ENCODE results near the gene PPFIBP2.

The PPFIBP2 gene

GRCh38 chr11:7665473-7666291 lies 151.9 kb downstream of the PPFIBP2 start:
- ChIA-PET POLR2A (no interaction called here), CTCF (interaction anchor here (0.6 to 3.5 kb wide), 50 partner anchors 8 to 1184 kb away, joined by 3 to 25 read pairs (median 4); partner anchors contain the start of genes ARFIP2, PPFIBP2 and TIMM10B)
- peak; percentile 92 for DNase-seq (ENCODE audit: extremely low spot score)
- TF ChIP-seq, protein P1, sequence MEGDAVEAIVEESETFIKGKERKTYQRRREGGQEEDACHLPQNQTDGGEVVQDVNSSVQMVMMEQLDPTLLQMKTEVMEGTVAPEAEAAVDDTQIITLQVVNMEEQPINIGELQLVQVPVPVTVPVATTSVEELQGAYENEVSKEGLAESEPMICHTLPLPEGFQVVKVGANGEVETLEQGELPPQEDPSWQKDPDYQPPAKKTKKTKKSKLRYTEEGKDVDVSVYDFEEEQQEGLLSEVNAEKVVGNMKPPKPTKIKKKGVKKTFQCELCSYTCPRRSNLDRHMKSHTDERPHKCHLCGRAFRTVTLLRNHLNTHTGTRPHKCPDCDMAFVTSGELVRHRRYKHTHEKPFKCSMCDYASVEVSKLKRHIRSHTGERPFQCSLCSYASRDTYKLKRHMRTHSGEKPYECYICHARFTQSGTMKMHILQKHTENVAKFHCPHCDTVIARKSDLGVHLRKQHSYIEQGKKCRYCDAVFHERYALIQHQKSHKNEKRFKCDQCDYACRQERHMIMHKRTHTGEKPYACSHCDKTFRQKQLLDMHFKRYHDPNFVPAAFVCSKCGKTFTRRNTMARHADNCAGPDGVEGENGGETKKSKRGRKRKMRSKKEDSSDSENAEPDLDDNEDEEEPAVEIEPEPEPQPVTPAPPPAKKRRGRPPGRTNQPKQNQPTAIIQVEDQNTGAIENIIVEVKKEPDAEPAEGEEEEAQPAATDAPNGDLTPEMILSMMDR (IDR thresholded peaks at IDR 0.05; ENCODE audit: control extremely low read depth, extremely low read depth, low read depth, missing control alignments), result peak; percentile 91

- CTCF ChIA-PET, result interaction anchor here (0.6 to 3.5 kb wide), 30 partner anchors 10 to 573 kb away, joined by 3 to 25 read pairs (median 4); partner anchors contain the start of gene PPFIBP2
- DNase-seq (ENCODE audit: extremely low spot score), result no peak
Measured at GRCh38 chr11:7666292-7666866, 152.6 kb downstream of the PPFIBP2 start.

GRCh38 chr11:7667460-7667859 lies 153.7 kb downstream of the PPFIBP2 start:
- ChIA-PET POLR2A (no interaction called here), CTCF (interaction anchor here (0.9 to 3.5 kb wide), 10 partner anchors 11 to 570 kb away, joined by 3 to 25 read pairs (median 4); no protein-coding TSS in a partner anchor)
- TF ChIP-seq, protein P1 (IDR thresholded peaks at IDR 0.05; ENCODE audit: control extremely low read depth, extremely low read depth, low read depth, missing control alignments), result no peak
- no peak for DNase-seq (ENCODE audit: extremely low spot score)

More at GRCh38 chr11:7666292-7666866, 152.6 kb downstream of the PPFIBP2 start:
- POLR2A ChIA-PET, result no interaction called here
- TF ChIP-seq, protein P1 (IDR thresholded peaks at IDR 0.05; ENCODE audit: control extremely low read depth, extremely low read depth, low read depth, missing control alignments), result no peak

DNA sequence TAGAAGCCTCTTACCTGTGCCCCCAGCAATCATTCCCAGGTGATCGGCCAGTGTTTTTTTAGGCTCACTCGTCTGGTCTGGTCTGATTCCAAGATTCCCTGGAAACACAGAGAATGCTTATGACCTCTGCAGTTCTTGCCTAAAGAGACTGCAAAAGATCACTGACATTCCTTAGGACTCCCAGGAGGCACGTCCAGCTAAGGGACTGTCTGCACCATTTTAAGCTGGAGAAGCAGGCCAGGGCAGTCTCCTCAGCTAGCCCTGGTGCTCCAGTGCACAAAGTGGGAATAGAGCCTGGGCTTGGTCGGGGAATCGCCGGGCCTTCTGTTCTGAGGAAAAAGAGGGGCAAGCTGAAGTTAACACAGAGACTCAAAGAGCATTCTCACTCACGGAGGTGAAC lies 154.7 kb downstream of the PPFIBP2 start:
- ChIA-PET POLR2A (no interaction called here), CTCF (interaction anchor here (1.1 to 1.6 kb wide), 5 partner anchors 12 to 571 kb away, joined by 4 to 7 read pairs (median 5); no protein-coding TSS in a partner anchor)
- TF ChIP-seq, protein P1 (IDR thresholded peaks at IDR 0.05; ENCODE audit: control extremely low read depth, extremely low read depth, low read depth, missing control alignments), result no peak
- no peak for DNase-seq (ENCODE audit: extremely low spot score)

DNA sequence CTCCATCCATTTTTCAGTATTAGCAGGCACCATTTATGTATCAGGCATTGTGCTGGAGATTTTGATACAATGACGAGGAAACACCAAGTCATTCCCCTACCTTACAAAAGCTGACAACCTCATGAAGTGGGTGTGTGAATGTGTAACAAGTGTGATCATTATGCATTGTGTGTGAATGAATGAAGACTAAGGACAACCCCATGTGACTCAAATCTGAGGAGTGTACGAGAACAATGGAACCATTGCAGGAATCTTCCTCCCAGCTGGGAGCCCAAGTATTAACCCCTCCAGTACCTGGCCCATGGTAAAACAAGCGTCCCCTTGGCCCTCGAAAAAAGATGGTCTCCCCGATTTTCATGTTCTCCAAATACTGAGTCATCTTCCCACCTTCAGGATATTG lies 155.1 kb downstream of the PPFIBP2 start:
- TF ChIP-seq, protein P1 (IDR thresholded peaks at IDR 0.05; ENCODE audit: control extremely low read depth, extremely low read depth, low read depth, missing control alignments), result no peak
- no peak for DNase-seq (ENCODE audit: extremely low spot score)
- CTCF ChIA-PET, result interaction anchor here (0.8 to 2.0 kb wide), 9 partner anchors 12 to 570 kb away, joined by 3 to 7 read pairs (median 4); no protein-coding TSS in a partner anchor
- POLR2A ChIA-PET, result no interaction called here

- DNase-seq (ENCODE audit: extremely low spot score), result no peak
- TF ChIP-seq, protein P1 (IDR thresholded peaks at IDR 0.05; ENCODE audit: control extremely low read depth, extremely low read depth, low read depth, missing control alignments), result no peak
- ChIA-PET POLR2A (no interaction called here), CTCF (interaction anchor here (0.7 to 4.3 kb wide), 10 partner anchors 14 to 318 kb away, joined by 3 to 12 read pairs (median 4); no protein-coding TSS in a partner anchor)
Measured at GRCh38 chr11:7670641-7671040, 156.8 kb downstream of the PPFIBP2 start.
